ENCODE measurements around the gene MYO5A.

- TF ChIP-seq CTCF (IDR thresholded peaks at IDR 0.05) = no peak
- TF ChIP-seq AR (CRISPR knock-in tag; IDR thresholded peaks at IDR 0.05) = no peak
- TF ChIP-seq TEAD4 (CRISPR knock-in tag; IDR thresholded peaks at IDR 0.05) = no peak
- no peak for TF ChIP-seq MAX (CRISPR knock-in tag; IDR thresholded peaks at IDR 0.05)
- no peak for TF ChIP-seq E2F4 (CRISPR knock-in tag; IDR thresholded peaks at IDR 0.05; ENCODE audit: borderline replicate concordance, low read depth)
- TF ChIP-seq TCF7 (CRISPR knock-in tag; IDR thresholded peaks at IDR 0.05; ENCODE audit: low read depth) = no peak
- TF ChIP-seq CREB1 (CRISPR knock-in tag; IDR thresholded peaks at IDR 0.05) = no peak
- TF ChIP-seq NFYB (CRISPR knock-in tag; conservative IDR thresholded peaks at IDR 0.05; ENCODE audit: low read depth) = no peak
- TF ChIP-seq FOXK1 (CRISPR knock-in tag; IDR thresholded peaks at IDR 0.05) = no peak
- TF ChIP-seq USF2 (CRISPR knock-in tag; IDR thresholded peaks at IDR 0.05) = no peak
- TF ChIP-seq ESRRA (CRISPR knock-in tag; IDR thresholded peaks at IDR 0.05; ENCODE audit: borderline replicate concordance) = no peak
- TF ChIP-seq E2F5 (CRISPR knock-in tag; IDR thresholded peaks at IDR 0.05) = no peak
- TF ChIP-seq NR2C2 (CRISPR knock-in tag; IDR thresholded peaks at IDR 0.05) = no peak
These were observed 23.1 kb upstream of the MYO5A start for GRCh38 chr15:52551762-52552161.
